Psoas muscle (tissue), 8 donors: Measurements from ENCODE around the gene HUNK. TPM values are rescaled to one million over a fixed set of nuclear protein-coding genes. Genes with fewer than 3 reads are reported as not detected.

ENCODE experiments used
- ATAC-seq, 4 donors: fragments of 200-7000 bp; cut with Tn5 transposase; one replicate each; pipeline ENCODE4 v1.9.1; 2020; ENCODE audit warnings: moderate library complexity in 3 of 4, mild to moderate bottlenecking in 2 of 4
- DNase-seq, 2 donors: peaks; one replicate each; pipeline ENCODE4 v3.0.0-alpha.2; 2020
- H3K27ac ChIP-seq: fragments of 200-600 bp; one replicate; pipeline ENCODE4 v1.8.0; 2022
- H3K27me3 ChIP-seq, 3 donors: fragments of 200-600 bp in 1 of 3; one replicate each; pipeline versions ENCODE4 v1.6.1 to v1.8.0; 2013 to 2022; ENCODE audit warnings: low read length in 2 of 3, mild to moderate bottlenecking in 2 of 3, moderate library complexity in 1 of 3; ENCODE audit not compliant: insufficient read depth in 3 of 3
- H3K36me3 ChIP-seq, 2 donors: fragments of 200-600 bp in 1 of 2; one replicate each; pipeline versions ENCODE4 v1.6.1 to v1.8.0; 2013 to 2022; ENCODE audit warnings: low read depth in 1 of 2, mild to moderate bottlenecking in 1 of 2, moderate library complexity in 1 of 2; ENCODE audit not compliant: insufficient read depth in 1 of 2
- H3K4me1 ChIP-seq: fragments of 200-600 bp; one replicate; pipeline ENCODE4 v1.8.0; 2022
- H3K4me3 ChIP-seq: fragments of 200-600 bp; one replicate; pipeline ENCODE4 v1.8.0; 2022; ENCODE audit warnings: mild to moderate bottlenecking
- H3K9me3 ChIP-seq: fragments of 200-600 bp; one replicate; pipeline ENCODE4 v1.8.0; 2022
- WGBS, 3 donors: extraction: QIAGEN DNeasy Blood & Tissue Kit; methylation state at CpG; one replicate each; pipeline versions ENCODE4 v1.1.6 to v1.1.7; 2013; 5-methylcytosine and 5-hydroxymethylcytosine counted together
- intact Hi-C, 2 donors: fragments of 100-400 bp; cut with DNase I; formaldehyde crosslinking; loops; one replicate each; pipeline versions ENCODE4 v1.11.0 to v1.14.2; 2022
- polyA plus RNA-seq, 3 donors: library from polyadenylated mRNA; stranded (reverse); fragments of 200-250 nt; gene quantifications; one replicate each; pipeline ENCODE4 v1.2.3, GENCODE V29; 2013
- total RNA-seq, 4 donors: library from RNA; stranded (reverse); fragmentation: NEBNext Ultra II Directional in 2 of 4; extraction: Animal tissue kit (Norgen Biotek cat#: 25700) in 2 of 4; gene quantifications; one replicate each; pipeline versions ENCODE4 v1.2.1 to v1.2.4, GENCODE V29; 2021 to 2023
- TF ChIP-seq, protein P1 (sequence below): fragments of 200-600 bp; IDR thresholded peaks from one replicate; pipeline ENCODE4 v1.8.0; 2022; ENCODE audit warnings: antibody characterized with exemption
- donor health status: healthy with polysubstance abuse.
- donor health status: DM: no; HTN: no; CAD: no; lungs with moderate emphysema.
- donor health status: Bipolar disorder and iron deficiency.
- donor health status: healthy.
- donor health status: DM: yes; HTN: yes; CAD: no.
- donor health status: DM: no; HTN: no; CAD: no.
- donor health status: DM: no; HTN: no; CAD: no.
- donor health status: DM: yes; HTN: yes; CAD: no.

Gene HUNK
- total and polyA plus RNA-seq, 7 donors = 0.03 to 0.54 (median 0.10) TPM

DNA sequence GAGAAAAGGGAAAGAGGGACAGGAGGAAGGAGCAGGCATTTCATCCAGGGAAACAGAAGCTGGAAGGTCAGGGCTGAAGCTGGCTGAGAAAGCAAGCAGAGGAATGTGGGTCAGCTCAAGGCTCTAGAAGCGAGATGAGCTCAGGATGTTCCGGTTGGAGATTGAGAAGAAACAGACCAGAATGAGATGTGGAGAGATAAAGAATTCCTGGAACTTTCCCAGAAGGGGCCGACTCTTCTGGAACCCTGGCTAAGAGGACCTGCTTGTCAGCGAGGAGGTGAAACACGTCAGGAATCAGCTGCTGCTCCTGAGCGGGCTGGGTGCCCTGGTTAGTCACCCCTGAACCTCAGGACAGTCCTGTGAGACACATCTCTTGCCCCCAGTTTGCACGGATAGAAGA, 75.9 kb downstream of the HUNK start:
- TF ChIP-seq, protein P1, sequence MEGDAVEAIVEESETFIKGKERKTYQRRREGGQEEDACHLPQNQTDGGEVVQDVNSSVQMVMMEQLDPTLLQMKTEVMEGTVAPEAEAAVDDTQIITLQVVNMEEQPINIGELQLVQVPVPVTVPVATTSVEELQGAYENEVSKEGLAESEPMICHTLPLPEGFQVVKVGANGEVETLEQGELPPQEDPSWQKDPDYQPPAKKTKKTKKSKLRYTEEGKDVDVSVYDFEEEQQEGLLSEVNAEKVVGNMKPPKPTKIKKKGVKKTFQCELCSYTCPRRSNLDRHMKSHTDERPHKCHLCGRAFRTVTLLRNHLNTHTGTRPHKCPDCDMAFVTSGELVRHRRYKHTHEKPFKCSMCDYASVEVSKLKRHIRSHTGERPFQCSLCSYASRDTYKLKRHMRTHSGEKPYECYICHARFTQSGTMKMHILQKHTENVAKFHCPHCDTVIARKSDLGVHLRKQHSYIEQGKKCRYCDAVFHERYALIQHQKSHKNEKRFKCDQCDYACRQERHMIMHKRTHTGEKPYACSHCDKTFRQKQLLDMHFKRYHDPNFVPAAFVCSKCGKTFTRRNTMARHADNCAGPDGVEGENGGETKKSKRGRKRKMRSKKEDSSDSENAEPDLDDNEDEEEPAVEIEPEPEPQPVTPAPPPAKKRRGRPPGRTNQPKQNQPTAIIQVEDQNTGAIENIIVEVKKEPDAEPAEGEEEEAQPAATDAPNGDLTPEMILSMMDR = no peak
- ATAC-seq = no peak
- intact Hi-C loops = no loop called here
- Histone ChIP-seq H3K9me3 (no peaks in the 10 kb centered on the region), H3K4me3 (no peak overlapping the region), H3K36me3 (no peaks in the 10 kb centered on the region), H3K4me1 (no peaks in the 10 kb centered on the region), H3K27me3 (no peaks in the 10 kb centered on the region), H3K27ac (no peak overlapping the region)
- DNase-seq = no peak
- 88 to 93% (median 92%) methylated on average over 7 of the region's 7 CpGs for whole genome bisulfite sequencing, 3 donors

DNA sequence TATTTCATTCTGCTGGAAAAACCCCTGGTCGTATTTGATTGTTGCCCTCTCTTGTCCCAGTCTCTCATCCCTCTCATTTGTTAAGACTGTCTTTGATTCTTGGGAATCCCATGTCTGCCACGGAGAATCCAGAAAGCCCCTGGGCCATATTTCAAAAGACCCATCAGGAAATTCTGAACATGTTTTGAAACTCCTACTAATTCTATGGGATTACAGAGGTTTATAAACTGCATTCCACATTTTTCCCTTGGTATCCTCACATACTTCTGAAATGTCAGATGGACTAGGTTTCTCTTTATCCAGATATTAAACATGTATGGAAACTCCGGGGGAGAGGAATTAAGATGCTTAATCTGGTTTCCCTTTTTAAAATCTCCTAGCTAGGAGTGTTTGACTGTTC, 80.0 kb downstream of the HUNK start:
- H3K4me1 ChIP-seq = no peaks in the 10 kb centered on the region
- 44 to 68% (median 58%) methylated on average over 3 of the region's 3 CpGs for WGBS, 3 donors
- intact Hi-C loops = no loop called here
- DNase-seq = no peak
- H3K36me3 ChIP-seq = no peaks in the 10 kb centered on the region
- H3K27me3 ChIP-seq = peaks cover 0 to 4% (median 0%) of the 10 kb centered on the region in 3 donors
- H3K27ac ChIP-seq = no peak overlapping the region
- ATAC-seq = no peak
- no peaks in the 10 kb centered on the region for H3K9me3 ChIP-seq
- TF ChIP-seq, protein P1 = no peak
- H3K4me3 ChIP-seq = no peak overlapping the region

- intact Hi-C loops = no loop called here
- Histone ChIP-seq H3K36me3 (no peaks in the 10 kb centered on the region), H3K27ac (no peak overlapping the region), H3K4me3 (no peak overlapping the region), H3K27me3 (peaks cover 0 to 4% (median 0%) of the 10 kb centered on the region in 3 donors), H3K9me3 (peaks cover 4% of the 10 kb centered on the region), H3K4me1 (no peaks in the 10 kb centered on the region)
- ATAC-seq = no peak
- 64 to 75% (median 71%) methylated on average over 2 of the region's 2 CpGs for WGBS, 3 donors
- DNase-seq = no peak
- TF ChIP-seq, protein P1 = no peak
These were observed 84.8 kb downstream of the HUNK start for GRCh38 chr21:31957631-31958030.

DNA sequence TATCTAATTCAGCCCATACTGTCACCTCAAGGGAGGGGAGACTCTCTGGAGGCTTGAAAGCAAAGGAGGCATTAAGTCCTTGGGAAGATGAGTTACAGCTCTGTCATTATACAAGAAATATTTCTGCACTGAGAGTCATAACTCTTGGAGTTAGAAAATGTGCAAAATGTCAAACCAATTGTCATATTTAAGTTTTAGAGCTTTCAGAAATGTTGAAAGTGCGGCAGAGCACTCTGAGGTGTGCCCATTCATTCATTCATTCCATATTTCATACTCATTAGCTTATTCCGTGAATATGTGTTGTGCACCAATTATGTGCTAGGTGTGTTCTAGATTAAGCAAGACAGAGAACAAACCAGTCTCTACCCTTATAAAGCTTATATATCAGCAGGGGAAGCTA, 87.1 kb downstream of the HUNK start:
- Histone ChIP-seq H3K9me3 (peaks cover 4% of the 10 kb centered on the region), H3K4me3 (no peak overlapping the region), H3K27me3 (peaks cover 0 to 4% (median 0%) of the 10 kb centered on the region in 3 donors), H3K4me1 (no peaks in the 10 kb centered on the region), H3K36me3 (no peaks in the 10 kb centered on the region), H3K27ac (no peak overlapping the region)
- WGBS, 3 donors = 50 to 97% (median 65%) methylated on average over 2 of the region's 2 CpGs
- ATAC-seq (no peak), DNase-seq (no peak)
- intact Hi-C loops = no loop called here
- TF ChIP-seq, protein P1 = no peak

- peaks cover 0 to 4% (median 0%) of the 10 kb centered on the region in 3 donors for H3K27me3 ChIP-seq
- no peaks in the 10 kb centered on the region for H3K4me1 ChIP-seq
- intact Hi-C loops = no loop called here
- H3K9me3 ChIP-seq = peaks cover 4% of the 10 kb centered on the region
- no peak overlapping the region for H3K4me3 ChIP-seq
- 80 to 98% (median 97%) methylated on average over 3 of the region's 3 CpGs for WGBS, 3 donors
- H3K36me3 ChIP-seq = no peaks in the 10 kb centered on the region
- no peak overlapping the region for H3K27ac ChIP-seq
- no peak for DNase-seq
- TF ChIP-seq, protein P1 = no peak
- ATAC-seq = no peak
These were observed 88.2 kb downstream of the HUNK start for GRCh38 chr21:31961027-31961426.
